ENCODE measurements around the gene OR2A25.

Gene OR2A25

DNA sequence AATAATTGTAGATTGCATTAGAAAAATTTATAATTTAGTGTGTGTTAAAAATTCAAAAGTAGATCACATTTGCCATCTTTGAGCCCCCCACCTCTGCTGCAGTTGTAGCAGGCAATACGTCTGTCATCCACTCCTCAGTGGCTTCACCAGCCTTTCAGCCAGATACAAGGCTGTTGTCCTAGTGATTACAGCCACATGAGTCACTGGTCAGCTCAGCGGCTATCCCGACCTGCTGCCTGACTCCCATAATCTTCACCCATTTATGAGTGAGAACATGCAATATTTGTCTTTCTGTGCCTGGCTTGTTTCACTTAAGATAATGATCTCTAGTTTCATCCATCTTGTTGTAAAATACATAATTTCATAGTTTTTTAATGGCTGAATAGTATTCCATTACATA lies 11.7 kb upstream of the OR2A25 start:
- Histone ChIP-seq H3K4me1 (ENCODE audit: insufficient read depth, low read length, poor library complexity, severe bottlenecking) (no peaks in the 10 kb centered on the region), H3K27me3 (ENCODE audit: insufficient read depth, low read length, poor library complexity, severe bottlenecking) (no peaks in the 10 kb centered on the region), H2AFZ (ENCODE audit: low read length) (no peak overlapping the region), H3F3A (ENCODE audit: low read depth) (no peaks in the 10 kb centered on the region), H3K4me3 (ENCODE audit: low read length, poor library complexity, severe bottlenecking) (no peak overlapping the region), H3K36me3 (ENCODE audit: insufficient read depth, low read length) (no peaks in the 10 kb centered on the region), H3K9ac (ENCODE audit: low read depth, low read length, poor library complexity, severe bottlenecking) (no peak overlapping the region), H3K9me3 (ENCODE audit: insufficient read depth, low read depth, low read length) (no peaks in the 10 kb centered on the region), H4K20me1 (ENCODE audit: insufficient read depth, low read length, poor library complexity, severe bottlenecking) (no peaks in the 10 kb centered on the region), H3K4me2 (ENCODE audit: low read depth, low read length, poor library complexity, severe bottlenecking) (no peak overlapping the region), H3K79me2 (ENCODE audit: insufficient read depth, low read length) (no peaks in the 10 kb centered on the region), H3K9me2 (replicated peaks; ENCODE audit: low read depth, low read length) (no peaks in the 10 kb centered on the region)
- no peak for TF ChIP-seq EZH2phosphoT487 (IDR thresholded peaks at IDR 0.05; ENCODE audit: borderline replicate concordance)
- TF ChIP-seq, protein P1, sequence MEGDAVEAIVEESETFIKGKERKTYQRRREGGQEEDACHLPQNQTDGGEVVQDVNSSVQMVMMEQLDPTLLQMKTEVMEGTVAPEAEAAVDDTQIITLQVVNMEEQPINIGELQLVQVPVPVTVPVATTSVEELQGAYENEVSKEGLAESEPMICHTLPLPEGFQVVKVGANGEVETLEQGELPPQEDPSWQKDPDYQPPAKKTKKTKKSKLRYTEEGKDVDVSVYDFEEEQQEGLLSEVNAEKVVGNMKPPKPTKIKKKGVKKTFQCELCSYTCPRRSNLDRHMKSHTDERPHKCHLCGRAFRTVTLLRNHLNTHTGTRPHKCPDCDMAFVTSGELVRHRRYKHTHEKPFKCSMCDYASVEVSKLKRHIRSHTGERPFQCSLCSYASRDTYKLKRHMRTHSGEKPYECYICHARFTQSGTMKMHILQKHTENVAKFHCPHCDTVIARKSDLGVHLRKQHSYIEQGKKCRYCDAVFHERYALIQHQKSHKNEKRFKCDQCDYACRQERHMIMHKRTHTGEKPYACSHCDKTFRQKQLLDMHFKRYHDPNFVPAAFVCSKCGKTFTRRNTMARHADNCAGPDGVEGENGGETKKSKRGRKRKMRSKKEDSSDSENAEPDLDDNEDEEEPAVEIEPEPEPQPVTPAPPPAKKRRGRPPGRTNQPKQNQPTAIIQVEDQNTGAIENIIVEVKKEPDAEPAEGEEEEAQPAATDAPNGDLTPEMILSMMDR (conservative IDR thresholded peaks at IDR 0.05; ENCODE audit: low read length): no peak

DNA sequence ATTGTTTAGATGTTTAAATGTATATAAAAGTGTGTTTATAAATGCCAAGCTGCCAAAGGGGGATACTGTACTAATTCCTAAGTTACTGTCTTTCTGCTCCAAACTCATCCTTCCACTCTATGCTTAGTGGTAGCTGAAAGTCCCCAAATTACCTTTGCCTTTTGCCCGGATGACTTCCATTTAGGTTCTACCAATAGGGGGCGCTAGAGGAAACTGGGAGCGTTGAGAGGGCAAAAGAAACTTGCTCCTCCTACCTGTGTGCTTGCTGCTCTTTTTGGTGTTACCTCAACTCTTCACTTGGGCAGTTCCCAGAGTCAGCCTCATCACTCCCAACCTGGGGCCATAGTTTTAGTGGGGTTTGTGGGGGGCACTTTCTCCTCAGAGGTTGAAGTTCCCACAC lies 5.9 kb upstream of the OR2A25 start:
- Histone ChIP-seq H3K4me3 (ENCODE audit: low read length, poor library complexity, severe bottlenecking) (no peak overlapping the region), H3F3A (ENCODE audit: low read depth) (no peaks in the 10 kb centered on the region), H4K20me1 (ENCODE audit: insufficient read depth, low read length, poor library complexity, severe bottlenecking) (no peaks in the 10 kb centered on the region), H3K27me3 (ENCODE audit: insufficient read depth, low read length, poor library complexity, severe bottlenecking) (no peaks in the 10 kb centered on the region), H3K4me1 (ENCODE audit: insufficient read depth, low read length, poor library complexity, severe bottlenecking) (no peaks in the 10 kb centered on the region), H3K9ac (ENCODE audit: low read depth, low read length, poor library complexity, severe bottlenecking) (no peak overlapping the region), H3K9me2 (replicated peaks; ENCODE audit: low read depth, low read length) (no peaks in the 10 kb centered on the region), H3K79me2 (ENCODE audit: insufficient read depth, low read length) (no peaks in the 10 kb centered on the region), H3K9me3 (ENCODE audit: insufficient read depth, low read depth, low read length) (no peaks in the 10 kb centered on the region), H3K4me2 (ENCODE audit: low read depth, low read length, poor library complexity, severe bottlenecking) (no peak overlapping the region), H3K36me3 (ENCODE audit: insufficient read depth, low read length) (no peaks in the 10 kb centered on the region), H2AFZ (ENCODE audit: low read length) (no peak overlapping the region)
- no peak for TF ChIP-seq EZH2phosphoT487 (IDR thresholded peaks at IDR 0.05; ENCODE audit: borderline replicate concordance)
- TF ChIP-seq, protein P1 (conservative IDR thresholded peaks at IDR 0.05; ENCODE audit: low read length): peak; percentile 69

DNA sequence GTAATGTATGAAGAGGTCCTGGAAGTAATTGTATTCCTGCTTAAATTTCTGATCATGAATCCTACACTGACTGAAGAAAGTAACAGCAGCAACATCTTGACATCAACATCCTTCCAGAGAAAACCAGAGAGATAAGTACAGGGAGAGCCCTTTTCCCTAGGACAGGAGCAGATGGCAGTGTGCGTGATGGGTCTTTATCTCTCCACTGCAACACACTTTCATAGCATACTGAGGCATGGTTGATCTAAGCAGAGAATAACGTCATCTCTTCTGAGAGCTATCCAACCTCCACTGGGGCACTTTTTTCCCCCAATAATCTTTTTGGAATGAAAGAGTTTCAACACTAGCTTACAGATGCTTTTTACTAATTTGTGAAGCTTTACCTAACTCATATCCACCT lies 342 bp downstream of the OR2A25 start:
- Histone ChIP-seq H2AFZ (ENCODE audit: low read length) (no peak overlapping the region), H3K4me2 (ENCODE audit: low read depth, low read length, poor library complexity, severe bottlenecking) (no peak overlapping the region), H3K27me3 (ENCODE audit: insufficient read depth, low read length, poor library complexity, severe bottlenecking) (no peaks in the 10 kb centered on the region), H4K20me1 (ENCODE audit: insufficient read depth, low read length, poor library complexity, severe bottlenecking) (no peaks in the 10 kb centered on the region), H3F3A (ENCODE audit: low read depth) (no peaks in the 10 kb centered on the region), H3K9ac (ENCODE audit: low read depth, low read length, poor library complexity, severe bottlenecking) (no peak overlapping the region), H3K9me3 (ENCODE audit: insufficient read depth, low read depth, low read length) (no peaks in the 10 kb centered on the region), H3K9me2 (replicated peaks; ENCODE audit: low read depth, low read length) (no peaks in the 10 kb centered on the region), H3K79me2 (ENCODE audit: insufficient read depth, low read length) (no peaks in the 10 kb centered on the region), H3K4me1 (ENCODE audit: insufficient read depth, low read length, poor library complexity, severe bottlenecking) (no peaks in the 10 kb centered on the region), H3K36me3 (ENCODE audit: insufficient read depth, low read length) (no peaks in the 10 kb centered on the region), H3K4me3 (ENCODE audit: low read length, poor library complexity, severe bottlenecking) (no peak overlapping the region)
- TF ChIP-seq EZH2phosphoT487 (IDR thresholded peaks at IDR 0.05; ENCODE audit: borderline replicate concordance): no peak
- TF ChIP-seq, protein P1 (conservative IDR thresholded peaks at IDR 0.05; ENCODE audit: low read length): no peak
